Measurements from ENCODE around the gene ATG9B.

The ATG9B gene

DNA sequence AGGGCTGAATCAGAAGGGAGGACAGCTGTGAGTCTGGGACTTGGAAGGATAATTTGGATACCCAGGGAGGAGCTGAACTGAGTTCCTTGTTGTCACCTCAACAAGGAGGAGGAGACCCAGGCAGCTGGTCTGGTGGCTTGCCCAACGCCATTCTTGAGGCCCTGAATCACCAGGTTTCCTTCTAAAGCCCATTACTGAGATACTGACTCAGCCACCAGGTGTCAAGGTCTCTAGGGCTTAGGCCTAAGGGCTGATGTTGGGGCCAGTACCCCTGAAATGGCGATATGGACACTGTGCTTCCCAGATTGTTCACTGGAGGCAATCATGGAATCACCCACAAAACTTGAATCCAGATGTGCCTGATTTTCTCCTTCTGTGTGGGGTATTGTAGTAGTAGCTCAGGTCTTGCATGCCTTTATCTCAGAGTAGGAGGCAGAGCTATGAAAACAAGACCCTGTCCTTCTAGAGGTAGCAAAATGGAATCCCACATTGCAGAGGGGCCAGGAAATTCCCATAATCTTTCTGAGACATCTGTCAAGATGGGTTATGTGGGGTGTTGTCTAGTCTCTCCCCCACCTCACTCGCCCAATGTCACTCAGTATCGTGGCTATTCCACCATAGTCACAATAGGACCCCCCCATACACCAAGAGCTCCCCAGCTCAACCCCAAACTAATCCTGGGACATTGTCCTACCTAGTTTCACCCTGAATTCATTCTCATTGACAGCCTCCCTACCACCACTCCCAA, 1.8 kb upstream of the ATG9B start:
- Histone ChIP-seq H3K4me3 (ENCODE audit: low read depth, low read length) (no peak overlapping the region), H3K4me1 (no peaks in the 10 kb centered on the region), H3K36me3 (no peaks in the 10 kb centered on the region), H3K9me3 (no peaks in the 10 kb centered on the region), H3K27me3 (no peaks in the 10 kb centered on the region)
- TF ChIP-seq, protein P1, sequence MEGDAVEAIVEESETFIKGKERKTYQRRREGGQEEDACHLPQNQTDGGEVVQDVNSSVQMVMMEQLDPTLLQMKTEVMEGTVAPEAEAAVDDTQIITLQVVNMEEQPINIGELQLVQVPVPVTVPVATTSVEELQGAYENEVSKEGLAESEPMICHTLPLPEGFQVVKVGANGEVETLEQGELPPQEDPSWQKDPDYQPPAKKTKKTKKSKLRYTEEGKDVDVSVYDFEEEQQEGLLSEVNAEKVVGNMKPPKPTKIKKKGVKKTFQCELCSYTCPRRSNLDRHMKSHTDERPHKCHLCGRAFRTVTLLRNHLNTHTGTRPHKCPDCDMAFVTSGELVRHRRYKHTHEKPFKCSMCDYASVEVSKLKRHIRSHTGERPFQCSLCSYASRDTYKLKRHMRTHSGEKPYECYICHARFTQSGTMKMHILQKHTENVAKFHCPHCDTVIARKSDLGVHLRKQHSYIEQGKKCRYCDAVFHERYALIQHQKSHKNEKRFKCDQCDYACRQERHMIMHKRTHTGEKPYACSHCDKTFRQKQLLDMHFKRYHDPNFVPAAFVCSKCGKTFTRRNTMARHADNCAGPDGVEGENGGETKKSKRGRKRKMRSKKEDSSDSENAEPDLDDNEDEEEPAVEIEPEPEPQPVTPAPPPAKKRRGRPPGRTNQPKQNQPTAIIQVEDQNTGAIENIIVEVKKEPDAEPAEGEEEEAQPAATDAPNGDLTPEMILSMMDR (IDR thresholded peaks at IDR 0.05; ENCODE audit: low read depth, low read length) = no peak
- no peak for DNase-seq

DNA sequence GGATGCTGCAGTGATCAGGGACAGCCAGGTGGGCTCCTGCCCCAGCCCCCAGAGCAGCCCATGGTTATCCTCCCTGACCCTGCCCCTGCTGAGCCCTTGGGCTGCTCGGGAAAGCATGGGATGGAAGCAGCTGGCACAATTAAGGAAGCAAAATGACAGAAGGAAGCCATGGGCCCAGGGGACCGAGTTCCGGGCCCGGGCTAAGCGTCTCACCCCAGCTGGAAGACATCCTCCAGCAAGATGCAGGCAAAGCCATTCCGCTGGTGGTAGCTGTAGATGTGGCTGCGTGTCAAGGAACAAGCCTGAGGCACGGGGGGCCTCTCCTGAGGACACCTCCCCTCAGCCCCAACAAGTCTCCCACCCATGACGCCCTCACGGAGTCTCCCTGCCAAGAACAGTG, 1.1 kb downstream of the ATG9B start:
- Histone ChIP-seq H3K4me1 (peaks cover 2% of the 10 kb centered on the region; the same call in 1 of the 2 replicates), H3K27me3 (no peaks in the 10 kb centered on the region), H3K9me3 (no peaks in the 10 kb centered on the region), H3K4me3 (ENCODE audit: low read depth, low read length) (no peak overlapping the region), H3K36me3 (no peaks in the 10 kb centered on the region)
- no peak for DNase-seq
- TF ChIP-seq, protein P1 (IDR thresholded peaks at IDR 0.05; ENCODE audit: low read depth, low read length) = no peak

DNA sequence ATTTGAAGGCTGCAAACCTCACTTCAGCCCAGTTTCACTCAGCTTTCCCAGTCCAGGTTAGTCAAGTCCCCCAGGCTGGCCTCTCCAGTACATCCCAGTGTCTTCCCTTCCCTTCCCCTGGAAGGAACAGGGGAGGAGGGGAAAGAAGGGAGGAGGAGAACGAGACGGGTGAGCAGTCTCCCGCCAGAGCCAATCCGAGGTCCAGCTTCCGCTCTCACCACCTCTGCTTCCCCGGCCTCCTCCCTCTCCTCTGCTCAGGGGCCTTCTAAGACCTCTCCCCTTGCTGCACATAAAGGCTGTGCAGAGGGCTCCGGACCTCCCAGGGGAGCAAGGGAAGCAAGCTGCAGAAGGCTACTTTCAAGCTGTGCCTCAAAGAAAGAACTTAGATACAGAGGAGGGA, 4.1 kb downstream of the ATG9B start:
- H3K36me3 ChIP-seq = no peaks in the 10 kb centered on the region
- no peaks in the 10 kb centered on the region for H3K9me3 ChIP-seq
- no peak overlapping the region for H3K4me3 ChIP-seq (ENCODE audit: low read depth, low read length)
- peaks cover 10% of the 10 kb centered on the region; the same call in 1 of the 2 replicates for H3K4me1 ChIP-seq
- no peak for DNase-seq
- no peaks in the 10 kb centered on the region for H3K27me3 ChIP-seq
- TF ChIP-seq, protein P1 (IDR thresholded peaks at IDR 0.05; ENCODE audit: low read depth, low read length) = no peak

DNA sequence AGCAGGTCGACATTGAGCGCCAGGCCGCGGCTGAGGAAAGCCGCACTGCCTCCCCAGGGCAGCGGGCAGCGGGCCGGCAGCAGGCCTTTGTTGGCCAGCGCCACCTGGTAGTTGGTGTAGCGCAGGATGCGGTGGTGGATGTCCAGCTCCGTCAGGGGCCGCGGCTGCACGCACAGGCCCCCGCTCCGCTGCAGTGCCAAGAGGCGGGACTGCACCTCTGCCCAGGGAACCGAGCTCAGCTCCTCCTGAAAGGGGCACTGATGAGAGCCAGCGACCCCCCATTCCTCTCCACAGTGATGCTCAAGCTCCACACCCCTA, 5.2 kb downstream of the ATG9B start:
- no peak overlapping the region for H3K4me3 ChIP-seq (ENCODE audit: low read depth, low read length)
- peaks cover 11% of the 10 kb centered on the region; the same call in 1 of the 2 replicates for H3K4me1 ChIP-seq
- no peak for DNase-seq
- no peaks in the 10 kb centered on the region for H3K27me3 ChIP-seq
- TF ChIP-seq, protein P1 (IDR thresholded peaks at IDR 0.05; ENCODE audit: low read depth, low read length) = no peak
- no peaks in the 10 kb centered on the region for H3K36me3 ChIP-seq
- no peaks in the 10 kb centered on the region for H3K9me3 ChIP-seq

DNA sequence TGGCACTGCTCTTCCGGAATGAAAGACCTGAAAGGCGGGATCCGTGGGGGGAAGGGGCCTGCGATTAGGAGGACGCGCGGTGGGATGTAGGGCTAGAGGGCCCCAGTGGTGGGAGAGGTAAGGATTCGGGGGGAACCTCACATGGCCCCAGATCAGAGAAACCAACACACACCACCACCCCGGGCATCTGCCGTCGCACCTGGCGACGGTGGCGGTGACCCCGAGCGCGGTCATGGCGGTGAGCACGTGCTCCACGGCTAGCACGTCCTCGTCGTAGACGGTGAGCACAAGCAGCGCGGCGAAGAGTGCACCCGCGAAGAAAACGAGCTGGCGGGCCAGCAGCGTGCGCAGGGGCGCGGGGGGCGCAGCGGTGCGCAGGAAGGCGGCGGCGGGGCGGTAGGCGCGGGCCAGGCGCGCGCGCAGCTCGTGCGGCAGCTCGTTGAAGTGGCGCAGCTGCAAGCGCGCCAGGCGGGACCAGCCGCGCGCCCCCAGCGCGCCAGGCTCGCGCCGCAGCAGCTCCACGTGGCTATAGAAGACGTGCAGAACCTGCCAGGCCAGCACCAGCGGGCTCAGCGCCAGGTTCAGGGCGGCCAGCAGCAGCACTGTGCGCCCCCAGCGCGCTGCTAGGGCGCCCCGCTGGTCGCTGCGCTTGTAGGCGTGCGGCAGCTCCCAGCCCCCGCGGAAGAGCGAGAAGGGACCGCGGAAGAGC, 5.7 kb downstream of the ATG9B start:
- DNase-seq = no peak
- no peaks in the 10 kb centered on the region for H3K27me3 ChIP-seq
- peak overlapping the region; percentile 69 for H3K4me3 ChIP-seq (ENCODE audit: low read depth, low read length)
- H3K9me3 ChIP-seq = no peaks in the 10 kb centered on the region
- H3K36me3 ChIP-seq = no peaks in the 10 kb centered on the region
- TF ChIP-seq, protein P1 (IDR thresholded peaks at IDR 0.05; ENCODE audit: low read depth, low read length) = no peak
- peaks cover 13% of the 10 kb centered on the region; the same call in 1 of the 2 replicates for H3K4me1 ChIP-seq

DNA sequence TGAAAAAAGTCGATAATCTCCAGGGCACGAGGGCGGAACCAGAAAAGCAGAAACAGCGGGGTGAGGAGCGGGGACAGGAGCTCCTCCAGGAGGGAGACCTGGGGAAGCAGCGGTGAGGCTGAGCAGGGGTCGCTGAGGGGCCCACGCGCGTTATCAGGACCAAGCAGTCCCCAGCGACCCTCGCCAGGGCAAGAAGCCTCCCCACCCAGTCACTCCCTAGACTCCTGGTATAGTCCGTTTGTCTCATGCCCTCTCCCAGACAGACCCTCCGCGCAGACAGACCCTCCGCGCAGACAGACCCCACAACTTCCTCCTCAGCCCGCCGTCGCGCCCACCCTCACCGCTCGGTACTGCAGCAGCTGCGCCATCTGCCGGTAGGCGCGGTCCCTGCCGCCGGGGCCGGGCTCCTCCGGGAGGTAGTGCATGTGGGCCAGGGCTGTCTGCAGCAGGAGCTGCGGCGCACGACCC, 6.3 kb downstream of the ATG9B start:
- peaks cover 13% of the 10 kb centered on the region; the same call in 1 of the 2 replicates for H3K4me1 ChIP-seq
- no peaks in the 10 kb centered on the region for H3K36me3 ChIP-seq
- peak overlapping the region; percentile 69 for H3K4me3 ChIP-seq (ENCODE audit: low read depth, low read length)
- peak; percentile 91 for DNase-seq
- TF ChIP-seq, protein P1 (IDR thresholded peaks at IDR 0.05; ENCODE audit: low read depth, low read length) = peak; percentile 89
- H3K27me3 ChIP-seq = no peaks in the 10 kb centered on the region
- no peaks in the 10 kb centered on the region for H3K9me3 ChIP-seq

All from BE2C (cell line).